Activated CD8-positive, alpha-beta T cell treated with anti-CD3 and anti-CD28 coated beads for 36 hours (primary cell): ENCODE results near the gene ABCC10. TPM values are rescaled to one million over a fixed set of nuclear protein-coding genes. Genes with fewer than 3 reads are reported as not detected.
"Not testable (repeated sequence)": the region's sequence is repeated elsewhere in the genome, so short reads cannot be mapped to it uniquely, and the experiment has no call there.

Source experiments
- ATAC-seq: fragments of 200-7000 bp; cut with Tn5 transposase; one replicate; pipeline ENCODE4 v1.10.0; 2021; ENCODE audit warnings: mild to moderate bottlenecking, moderate library complexity
- CTCF ChIA-PET: fragments of 350-600 bp; sonication (Branson Sonifier 250); formaldehyde crosslinking; loops from one replicate; lab custom pipeline; 2021; ENCODE audit warnings: antibody characterized with exemption; lab: Charles Lee
- POLR2A ChIA-PET: fragments of 350-600 bp; sonication (Branson Sonifier 250); formaldehyde crosslinking; loops from one replicate; lab custom pipeline; 2021; ENCODE audit warnings: antibody characterized with exemption; lab: Charles Lee
- DNase-seq: peaks from one replicate; pipeline ENCODE4 v3.0.0-alpha.2; 2020
- H3K27ac Mint-ChIP-seq: one replicate; pipeline ENCODE4 v1.8.0; 2021; ENCODE audit warnings: mild to moderate bottlenecking, mixed read lengths
- H3K27me3 Mint-ChIP-seq: one replicate; pipeline ENCODE4 v1.8.0; 2021; ENCODE audit warnings: mixed read lengths
- H3K36me3 Mint-ChIP-seq: one replicate; pipeline ENCODE4 v1.8.0; 2021; ENCODE audit warnings: low read depth, mixed read lengths
- H3K4me1 Mint-ChIP-seq: one replicate; pipeline ENCODE4 v1.8.0; 2021; ENCODE audit warnings: low read depth, mixed read lengths
- H3K4me3 Mint-ChIP-seq: one replicate; pipeline ENCODE4 v1.8.0; 2021; ENCODE audit warnings: mild to moderate bottlenecking, moderate library complexity, mixed read lengths
- H3K9me3 Mint-ChIP-seq: one replicate; pipeline ENCODE4 v1.8.0; 2021; ENCODE audit warnings: mixed read lengths
- CTCF ChIP-seq: fragments of 200-600 bp; IDR thresholded peaks from one replicate; pipeline ENCODE4 v1.8.0; 2022; ENCODE audit warnings: antibody characterized with exemption, mild to moderate bottlenecking
- intact Hi-C: fragments of 100-400 bp; cut with micrococcal nuclease; formaldehyde crosslinking; loops from one replicate; pipeline ENCODE4 v1.10.0; 2022
- total RNA-seq, 2 experiments: library from RNA; stranded (reverse); gene quantifications; one replicate each; pipeline ENCODE4 v1.2.3, GENCODE V29; 2021

ABCC10 gene
- total RNA-seq, 2 experiments from 2014 or later: 27.2 to 27.5 TPM

GRCh38 chr6:43457643-43458042, 30.3 kb downstream of the ABCC10 start:
- H3K9me3 Mint-ChIP-seq: no peaks in the 10 kb centered on the region
- POLR2A ChIA-PET: interaction anchor here (0.6 to 1.4 kb wide), 3 partner anchors 48 to 89 kb away, joined by 3 to 4 read pairs (median 3); no protein-coding TSS in a partner anchor
- no peak overlapping the region for H3K27ac Mint-ChIP-seq
- peaks cover 23% of the 10 kb centered on the region for H3K27me3 Mint-ChIP-seq
- no peak for DNase-seq
- H3K4me1 Mint-ChIP-seq: peaks cover 11% of the 10 kb centered on the region
- ATAC-seq: no peak
- intact Hi-C loops: loop anchor here (5.0 kb wide), 1 partner anchor 50 kb away; no protein-coding TSS in a partner anchor
- CTCF ChIA-PET: interaction anchor here (0.7 to 6.5 kb wide), 2 partner anchors 48 to 59 kb away, joined by 3 to 60 read pairs; partner anchors contain the start of genes POLR1C and YIPF3
- peaks cover 4% of the 10 kb centered on the region for H3K36me3 Mint-ChIP-seq
- H3K4me3 Mint-ChIP-seq: no peak overlapping the region
- no peak for TF ChIP-seq CTCF

GRCh38 chr6:43458154-43458553, 30.8 kb downstream of the ABCC10 start:
- POLR2A ChIA-PET: interaction anchor here (0.6 to 1.4 kb wide), 2 partner anchors 62 to 90 kb away, joined by 3 to 4 read pairs; no protein-coding TSS in a partner anchor
- not testable (repeated sequence) for H3K36me3 Mint-ChIP-seq, H3K4me3 Mint-ChIP-seq, ATAC-seq, H3K9me3 Mint-ChIP-seq, H3K27ac Mint-ChIP-seq, DNase-seq
- CTCF ChIA-PET: interaction anchor here (1.1 to 6.5 kb wide), 2 partner anchors 48 to 160 kb away, joined by 3 to 60 read pairs; partner anchors contain the start of gene SLC22A7
- peaks cover 23% of the 10 kb centered on the region for H3K27me3 Mint-ChIP-seq
- H3K4me1 Mint-ChIP-seq: peaks cover 11% of the 10 kb centered on the region
- intact Hi-C loops: loop anchor here (5.0 kb wide), 1 partner anchor 49 kb away; no protein-coding TSS in a partner anchor

GRCh38 chr6:43459535-43459934, 32.2 kb downstream of the ABCC10 start:
- no peak overlapping the region for H3K4me3 Mint-ChIP-seq
- H3K4me1 Mint-ChIP-seq: peaks cover 11% of the 10 kb centered on the region
- ChIA-PET POLR2A (interaction anchor here (0.8 to 1.4 kb wide), 4 partner anchors 10 to 47 kb away, joined by 3 to 4 read pairs (median 3); no protein-coding TSS in a partner anchor), CTCF (interaction anchor here (1.1 to 3.1 kb wide), 3 partner anchors 12 to 162 kb away, joined by 3 to 16 read pairs (median 4); partner anchors contain the start of gene SLC22A7)
- H3K9me3 Mint-ChIP-seq: no peaks in the 10 kb centered on the region
- DNase-seq: no peak
- H3K27me3 Mint-ChIP-seq: peaks cover 24% of the 10 kb centered on the region
- no peak for ATAC-seq
- no peak overlapping the region for H3K27ac Mint-ChIP-seq
- no peaks in the 10 kb centered on the region for H3K36me3 Mint-ChIP-seq
- intact Hi-C loops: loop anchor here (5.0 kb wide), 1 partner anchor 48 kb away; no protein-coding TSS in a partner anchor
- TF ChIP-seq CTCF: no peak

- Mint-ChIP-seq H3K4me1 (peaks cover 9% of the 10 kb centered on the region), H3K27ac (no peak overlapping the region), H3K4me3 (no peak overlapping the region), H3K9me3 (no peaks in the 10 kb centered on the region), H3K36me3 (no peaks in the 10 kb centered on the region), H3K27me3 (peaks cover 24% of the 10 kb centered on the region)
- ATAC-seq (no peak), DNase-seq (no peak)
- CTCF ChIA-PET: interaction anchor here (1.7 to 3.1 kb wide), 2 partner anchors 12 to 46 kb away, joined by 4 to 16 read pairs; no protein-coding TSS in a partner anchor
- POLR2A ChIA-PET: interaction anchor here (0.8 to 1.4 kb wide), 4 partner anchors 10 to 46 kb away, joined by 3 to 4 read pairs (median 3); no protein-coding TSS in a partner anchor
- intact Hi-C loops: no loop called here
- no peak for TF ChIP-seq CTCF
Observed at GRCh38 chr6:43460032-43460431, 32.7 kb downstream of the ABCC10 start.

GRCh38 chr6:43461936-43462335, 34.6 kb downstream of the ABCC10 start:
- TF ChIP-seq CTCF: no peak
- ATAC-seq: no peak
- H3K36me3 Mint-ChIP-seq: no peaks in the 10 kb centered on the region
- no peak for DNase-seq
- no peak overlapping the region for H3K4me3 Mint-ChIP-seq
- H3K27me3 Mint-ChIP-seq: peaks cover 17% of the 10 kb centered on the region
- intact Hi-C loops: no loop called here
- H3K4me1 Mint-ChIP-seq: no peaks in the 10 kb centered on the region
- H3K27ac Mint-ChIP-seq: no peak overlapping the region
- ChIA-PET POLR2A (interaction anchor here (0.6 to 1.1 kb wide), 2 partner anchors 94 to 97 kb away, joined by 3 to 4 read pairs; no protein-coding TSS in a partner anchor), CTCF (interaction anchor here (3.1 kb wide), 1 partner anchor 45 kb away, joined by 16 read pairs; no protein-coding TSS in a partner anchor)
- H3K9me3 Mint-ChIP-seq: no peaks in the 10 kb centered on the region
